GM08714 (cell line): ENCODE results near the gene PARP12.

Experiments used
- H3K4me3 ChIP-seq: fragments of 200-500 bp; sonication (Bioruptor generic); 2 replicates; pipeline ENCODE4 v1.5.1; 2014; ENCODE audit warnings: mild to moderate bottlenecking, low read length, inconsistent platforms
- ZNF274 ChIP-seq: IDR thresholded peaks from 2 replicates; pipeline ENCODE4 v1.6.1; 2012; ENCODE audit warnings: mild to moderate bottlenecking, low read depth, low read length

PARP12 gene

GRCh38 chr7:139990571-139991268 is 72.0 kb downstream of the PARP12 start:
- no peak for TF ChIP-seq ZNF274
- H3K4me3 ChIP-seq, result no peak overlapping the region

DNA sequence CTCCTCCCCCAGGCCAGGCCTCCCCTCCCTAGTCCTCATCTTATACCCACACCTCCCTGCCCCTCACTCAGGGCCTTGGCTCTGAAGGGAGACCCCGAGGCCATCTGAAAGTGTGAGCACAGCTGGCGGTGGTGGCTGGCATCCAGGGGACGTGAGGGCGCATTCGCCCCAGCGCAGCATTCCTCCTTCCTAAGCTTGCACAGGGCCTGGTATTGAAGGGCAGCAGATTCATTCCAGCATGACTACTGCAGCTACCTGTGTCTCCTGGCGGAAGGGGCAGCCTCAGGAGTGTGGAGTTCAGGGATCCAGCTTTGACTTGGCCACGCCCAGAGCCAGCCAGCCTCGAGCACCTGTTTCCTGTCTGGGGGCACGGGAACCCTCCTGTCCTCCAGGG is 72.6 kb downstream of the PARP12 start:
- H3K4me3 ChIP-seq, result no peak overlapping the region
- TF ChIP-seq ZNF274, result no peak

GRCh38 chr7:139989366-139990141 is 73.2 kb downstream of the PARP12 start:
- H3K4me3 ChIP-seq, result no peak overlapping the region
- TF ChIP-seq ZNF274, result no peak

GRCh38 chr7:139987691-139988516 is 74.8 kb downstream of the PARP12 start:
- no peak for TF ChIP-seq ZNF274
- H3K4me3 ChIP-seq, result no peak overlapping the region

DNA sequence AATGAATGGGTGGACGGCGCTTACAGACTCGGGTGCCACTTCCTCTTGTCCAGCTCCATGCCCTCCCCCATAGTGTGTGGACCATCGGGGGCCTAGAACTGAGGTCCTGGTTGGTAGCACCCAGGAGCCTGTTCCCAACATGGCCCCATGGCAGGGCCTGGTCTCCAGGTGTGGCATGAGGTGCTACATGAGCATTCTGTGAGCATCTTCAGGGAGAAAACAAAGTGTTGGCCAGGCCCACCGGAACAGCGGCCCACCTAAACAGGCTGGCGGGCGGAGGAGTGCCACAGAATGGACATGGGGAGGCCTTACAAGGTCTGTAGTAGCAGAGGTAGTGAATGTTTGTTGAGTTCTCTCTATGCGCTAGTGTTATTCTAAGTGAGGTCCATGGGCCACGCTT is 76.9 kb downstream of the PARP12 start:
- TF ChIP-seq ZNF274, result no peak
- H3K4me3 ChIP-seq, result no peak overlapping the region

DNA sequence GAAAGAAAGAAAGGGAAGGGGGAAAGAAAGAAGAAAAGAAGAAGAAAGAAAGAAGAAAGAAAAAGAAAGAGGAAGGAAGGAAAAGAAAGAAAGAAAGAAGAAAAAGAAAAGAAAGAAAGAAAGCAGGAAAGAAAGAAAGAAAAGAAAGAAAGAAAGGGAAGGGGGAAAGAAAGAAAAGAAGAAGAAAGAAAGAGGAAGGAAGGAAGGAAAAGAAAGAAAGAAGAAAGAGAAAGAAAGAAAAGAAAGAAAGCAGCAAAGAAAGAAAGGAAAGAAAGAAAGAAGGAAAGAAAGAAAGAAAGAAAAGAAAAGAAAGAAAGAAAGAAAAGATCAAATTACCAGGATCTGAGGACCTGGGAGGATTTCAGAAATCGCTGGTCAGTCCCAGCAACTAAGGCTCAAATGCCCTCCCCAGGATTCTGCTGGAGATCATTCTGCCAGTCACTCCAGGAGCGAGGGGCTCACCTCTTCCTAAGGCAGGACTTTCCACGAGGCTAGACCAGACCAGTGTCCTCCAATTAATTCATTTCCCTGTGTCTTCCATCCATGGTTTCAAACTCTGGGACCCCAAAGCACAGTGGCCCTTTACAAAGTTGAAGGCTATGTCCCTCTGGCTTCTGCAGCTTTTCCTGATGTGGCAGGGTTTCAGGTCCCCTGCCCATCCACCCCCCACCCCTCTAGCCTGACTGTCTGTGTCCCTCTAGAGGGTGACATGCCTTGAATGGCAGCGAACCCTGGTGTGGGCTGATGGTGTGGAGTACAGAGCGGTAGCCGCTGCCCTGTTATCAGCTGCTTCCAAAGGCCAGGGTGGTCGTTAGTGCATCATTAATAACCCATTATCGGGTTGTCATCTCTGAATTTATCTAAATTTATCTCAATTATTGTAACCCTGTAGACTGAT is 77.9 kb downstream of the PARP12 start:
- TF ChIP-seq ZNF274, result no peak
- no peak overlapping the region for H3K4me3 ChIP-seq

- no peak for TF ChIP-seq ZNF274
- H3K4me3 ChIP-seq, result no peak overlapping the region
Measured at GRCh38 chr7:139982927-139983920, 79.5 kb downstream of the PARP12 start.

DNA sequence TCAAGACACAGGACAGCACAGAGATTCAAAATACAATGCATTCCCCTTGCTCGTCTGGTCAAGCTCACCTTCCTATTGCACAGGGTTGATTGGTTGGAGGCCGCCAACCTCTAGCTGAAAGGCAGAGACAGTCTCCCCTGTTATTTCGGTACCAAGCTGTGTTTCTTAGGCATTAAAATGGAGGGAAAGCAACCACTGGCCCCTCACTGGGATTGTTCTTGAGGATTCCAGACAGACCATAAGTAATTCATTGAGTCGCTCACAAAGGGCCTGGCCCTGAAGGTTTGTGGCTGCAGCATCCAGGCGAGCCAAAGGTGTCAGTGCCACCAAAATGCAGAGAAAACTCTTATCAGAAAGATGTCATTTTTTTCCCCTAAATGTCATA is 81.2 kb downstream of the PARP12 start:
- no peak for TF ChIP-seq ZNF274
- H3K4me3 ChIP-seq, result no peak overlapping the region

GRCh38 chr7:139976838-139977656 is 85.7 kb downstream of the PARP12 start:
- no peak overlapping the region for H3K4me3 ChIP-seq
- no peak for TF ChIP-seq ZNF274

GRCh38 chr7:139976055-139976837 is 86.5 kb downstream of the PARP12 start:
- H3K4me3 ChIP-seq, result no peak overlapping the region
- TF ChIP-seq ZNF274, result no peak

- TF ChIP-seq ZNF274, result no peak
- H3K4me3 ChIP-seq, result no peak overlapping the region
Measured at GRCh38 chr7:139974179-139974811, 88.5 kb downstream of the PARP12 start.
